ENCODE measurements around the gene JMJD6.

Gene JMJD6

GRCh38 chr17:76697702-76698465 is 28.5 kb downstream of the JMJD6 start:
- DNase-seq, result no peak

- DNase-seq, result no peak
These were observed 29.4 kb downstream of the JMJD6 start for GRCh38 chr17:76696763-76697701.

GRCh38 chr17:76695059-76695831 is 31.2 kb downstream of the JMJD6 start:
- DNase-seq, result no peak

- DNase-seq, result no peak
These were observed 34.8 kb downstream of the JMJD6 start for GRCh38 chr17:76691379-76692191.

GRCh38 chr17:76690596-76691280 is 35.7 kb downstream of the JMJD6 start:
- no peak for DNase-seq

- no peak for DNase-seq
These were observed 36.5 kb downstream of the JMJD6 start for GRCh38 chr17:76689859-76690258.

- no peak for DNase-seq
These were observed 38.2 kb downstream of the JMJD6 start for GRCh38 chr17:76688165-76688622.

GRCh38 chr17:76687298-76688164 is 38.9 kb downstream of the JMJD6 start:
- no peak for DNase-seq

- no peak for DNase-seq
These were observed 39.7 kb downstream of the JMJD6 start for GRCh38 chr17:76686538-76687297.

- DNase-seq, result no peak
These were observed 40.6 kb downstream of the JMJD6 start for GRCh38 chr17:76685846-76686245.

GRCh38 chr17:76685366-76685765 is 41.0 kb downstream of the JMJD6 start:
- no peak for DNase-seq

GRCh38 chr17:76684756-76685155 is 41.6 kb downstream of the JMJD6 start:
- DNase-seq, result no peak

- DNase-seq, result no peak
These were observed 42.3 kb downstream of the JMJD6 start for GRCh38 chr17:76683921-76684745.

GRCh38 chr17:76683011-76683755 is 43.2 kb downstream of the JMJD6 start:
- no peak for DNase-seq

GRCh38 chr17:76682296-76682695 is 44.1 kb downstream of the JMJD6 start:
- no peak for DNase-seq

- peak in 1 of 2 experiments; percentile 39 for DNase-seq
These were observed 44.9 kb downstream of the JMJD6 start for GRCh38 chr17:76681222-76682137.

GRCh38 chr17:76679239-76679638 is 47.2 kb downstream of the JMJD6 start:
- DNase-seq, result no peak
